Activated T-cell treated with anti-CD3 and anti-CD28 coated beads for 48 hours (primary cell): ENCODE data around the gene ZDHHC23.

Experiments used
- DNase-seq: peaks from one replicate; pipeline ENCODE4 v3.0.0-alpha.2; 2020; ENCODE audit warnings: low read depth

The ZDHHC23 gene

DNA sequence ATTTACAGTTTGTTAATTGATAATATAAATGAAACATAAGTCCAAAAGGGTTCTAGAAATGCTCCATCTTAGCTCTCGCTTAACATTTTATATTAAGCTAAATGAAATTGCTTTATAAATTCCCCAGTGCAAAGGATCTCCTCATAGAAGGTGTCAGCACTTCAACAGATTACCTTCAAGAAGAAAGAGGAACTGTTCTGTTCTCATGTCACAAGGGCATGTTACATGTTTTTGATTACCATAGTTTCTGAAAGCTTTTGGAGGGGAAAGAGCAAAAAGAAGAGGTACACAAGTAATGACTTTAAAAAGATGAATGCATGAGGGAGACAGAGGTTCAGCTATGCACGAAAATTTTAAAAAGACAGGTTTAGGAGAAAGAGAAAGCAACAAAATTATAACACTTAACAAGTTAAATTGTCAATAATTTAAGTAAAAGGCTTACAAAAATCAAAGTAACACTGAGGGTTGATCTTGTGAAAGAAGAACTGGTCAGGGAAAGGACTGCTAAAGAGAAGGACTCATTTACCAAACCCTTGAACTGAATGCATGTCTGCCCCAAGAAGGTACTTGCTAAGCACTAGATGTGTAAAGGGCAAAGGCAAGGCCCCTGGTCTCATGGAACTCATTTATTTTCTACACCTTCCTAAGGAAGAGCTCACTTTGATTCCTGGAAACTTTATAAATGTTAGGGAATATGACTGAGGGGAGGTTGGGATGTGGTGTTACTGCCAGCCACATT, 63.4 kb downstream of the ZDHHC23 start:
- no peak for DNase-seq
